Hepatocyte (in vitro differentiated cells): ENCODE measurements around the gene CCL2. TPM values are rescaled to one million over a fixed set of nuclear protein-coding genes. Genes with fewer than 3 reads are reported as not detected.

ENCODE experiments used
- DNase-seq: peaks from one replicate; pipeline ENCODE4 v3.0.0-alpha.2; 2016; ENCODE audit warnings: low spot score
- H2AFZ ChIP-seq: fragments of 200-600 bp; sonication (generic); 2 replicates; pipeline ENCODE4 v1.6.0; 2016; ENCODE audit warnings: antibody characterized with exemption, mild to moderate bottlenecking
- H3K27ac ChIP-seq: fragments of 200-600 bp; sonication (generic); 2 replicates; pipeline ENCODE4 v1.5.1; 2016; ENCODE audit warnings: mild to moderate bottlenecking
- H3K27me3 ChIP-seq: fragments of 200-600 bp; sonication (generic); 2 replicates; pipeline ENCODE4 v1.6.1; 2016
- H3K36me3 ChIP-seq: fragments of 200-600 bp; sonication (generic); replicated peaks from 2 replicates; pipeline ENCODE4 v1.5.1; 2016; ENCODE audit warnings: low read depth; ENCODE audit not compliant: insufficient read depth
- H3K4me1 ChIP-seq: fragments of 200-600 bp; sonication (generic); 2 replicates; pipeline ENCODE4 v1.5.1; 2016; ENCODE audit warnings: mild to moderate bottlenecking, moderate library complexity; ENCODE audit not compliant: insufficient read depth
- H3K4me2 ChIP-seq: fragments of 200-600 bp; sonication (generic); 2 replicates; pipeline ENCODE4 v1.6.0; 2016
- H3K4me3 ChIP-seq: fragments of 200-600 bp; sonication (generic); 2 replicates; pipeline ENCODE4 v1.5.1; 2016; ENCODE audit warnings: mild to moderate bottlenecking
- H3K79me2 ChIP-seq: fragments of 200-600 bp; sonication (generic); 2 replicates; pipeline ENCODE4 v1.6.0; 2017; ENCODE audit warnings: mild to moderate bottlenecking
- H3K9me2 ChIP-seq: fragments of 200-600 bp; sonication (generic); replicated peaks from 2 replicates; pipeline ENCODE4 v1.6.0; 2017; ENCODE audit warnings: mild to moderate bottlenecking; ENCODE audit not compliant: insufficient read depth
- H3K9me3 ChIP-seq: fragments of 200-600 bp; sonication (generic); 2 replicates; pipeline ENCODE4 v1.5.1; 2016; ENCODE audit warnings: low read depth, mild to moderate bottlenecking
- H4K20me1 ChIP-seq: fragments of 200-600 bp; sonication (generic); 2 replicates; pipeline ENCODE4 v1.6.0; 2016; ENCODE audit warnings: mild to moderate bottlenecking; ENCODE audit not compliant: insufficient read depth, poor library complexity, severe bottlenecking
- EZH2 ChIP-seq: fragments of 200-600 bp; sonication (generic); IDR thresholded peaks from 2 replicates; pipeline ENCODE4 v1.6.1; 2016; ENCODE audit warnings: antibody characterized with exemption, mild to moderate bottlenecking, borderline replicate concordance
- EZH2phosphoT487 ChIP-seq: fragments of 200-600 bp; sonication (generic); IDR thresholded peaks from one replicate; pipeline ENCODE4 v1.6.1; 2018; ENCODE audit warnings: antibody characterized with exemption, mild to moderate bottlenecking, low read depth, moderate library complexity; ENCODE audit not compliant: unreplicated experiment, severe bottlenecking
- WGBS: methylation state at CpG from one replicate; pipeline ENCODE4 v1.1.6; 2016; ENCODE audit warnings: low lambda C conversion rate; ENCODE audit errors: missing lambda C conversion rate; 5-methylcytosine and 5-hydroxymethylcytosine counted together
- polyA plus RNA-seq: library from polyadenylated mRNA; unstranded; fragments of >200 nt; fragmentation: Nextera tagmentation; extraction: Ambion mirVana; gene quantifications from 2 replicates; pipeline ENCODE4 v1.2.1, GENCODE V29; 2016
- total RNA-seq: library from RNA; depleted of rRNA; stranded (reverse); fragments of >200 nt; gene quantifications from 2 replicates; pipeline ENCODE4 v1.2.3, GENCODE V29; 2014
- TF ChIP-seq, protein P1 (sequence below): fragments of 200-600 bp; sonication (generic); IDR thresholded peaks from 2 replicates; pipeline ENCODE4 v1.5.1; 2016; ENCODE audit warnings: antibody characterized with exemption, mild to moderate bottlenecking; ENCODE audit not compliant: poor library complexity

The CCL2 gene
- total and polyA plus RNA-seq, 2 experiments from 2014 or later: 27.4 to 54.0 TPM

DNA sequence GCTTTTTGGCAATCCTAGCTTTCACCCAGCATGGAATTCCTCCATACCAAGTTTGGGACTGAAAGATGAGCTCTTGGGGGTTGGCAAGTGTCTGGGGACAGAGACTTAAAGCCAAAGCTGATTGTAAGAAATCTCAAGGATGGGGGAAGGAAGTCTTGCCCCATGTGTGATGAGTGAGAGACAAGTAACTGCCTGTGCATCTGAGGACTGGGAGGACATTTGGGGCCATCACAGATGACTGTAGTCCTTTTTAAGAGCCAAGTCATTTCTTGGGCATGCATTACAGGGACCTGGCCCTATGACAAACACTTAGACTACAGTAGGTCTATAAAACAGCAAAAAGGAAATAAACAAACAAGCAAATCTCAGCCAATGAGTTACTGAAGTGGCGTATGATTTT, 36.3 kb upstream of the CCL2 start:
- Histone ChIP-seq H3K4me1 (no peaks in the 10 kb centered on the region), H3K4me3 (no peak overlapping the region), H2AFZ (no peak overlapping the region), H3K36me3 (no peaks in the 10 kb centered on the region), H4K20me1 (no peaks in the 10 kb centered on the region), H3K9me3 (no peaks in the 10 kb centered on the region), H3K9me2 (no peaks in the 10 kb centered on the region), H3K27ac (no peak overlapping the region), H3K4me2 (no peak overlapping the region), H3K79me2 (no peaks in the 10 kb centered on the region), H3K27me3 (peaks cover 3% of the 10 kb centered on the region)
- 100% methylated on average over 1 of the region's 1 CpG for WGBS
- no peak for TF ChIP-seq EZH2phosphoT487
- TF ChIP-seq, protein P1, sequence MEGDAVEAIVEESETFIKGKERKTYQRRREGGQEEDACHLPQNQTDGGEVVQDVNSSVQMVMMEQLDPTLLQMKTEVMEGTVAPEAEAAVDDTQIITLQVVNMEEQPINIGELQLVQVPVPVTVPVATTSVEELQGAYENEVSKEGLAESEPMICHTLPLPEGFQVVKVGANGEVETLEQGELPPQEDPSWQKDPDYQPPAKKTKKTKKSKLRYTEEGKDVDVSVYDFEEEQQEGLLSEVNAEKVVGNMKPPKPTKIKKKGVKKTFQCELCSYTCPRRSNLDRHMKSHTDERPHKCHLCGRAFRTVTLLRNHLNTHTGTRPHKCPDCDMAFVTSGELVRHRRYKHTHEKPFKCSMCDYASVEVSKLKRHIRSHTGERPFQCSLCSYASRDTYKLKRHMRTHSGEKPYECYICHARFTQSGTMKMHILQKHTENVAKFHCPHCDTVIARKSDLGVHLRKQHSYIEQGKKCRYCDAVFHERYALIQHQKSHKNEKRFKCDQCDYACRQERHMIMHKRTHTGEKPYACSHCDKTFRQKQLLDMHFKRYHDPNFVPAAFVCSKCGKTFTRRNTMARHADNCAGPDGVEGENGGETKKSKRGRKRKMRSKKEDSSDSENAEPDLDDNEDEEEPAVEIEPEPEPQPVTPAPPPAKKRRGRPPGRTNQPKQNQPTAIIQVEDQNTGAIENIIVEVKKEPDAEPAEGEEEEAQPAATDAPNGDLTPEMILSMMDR: no peak
- no peak for TF ChIP-seq EZH2
- DNase-seq: no peak

DNA sequence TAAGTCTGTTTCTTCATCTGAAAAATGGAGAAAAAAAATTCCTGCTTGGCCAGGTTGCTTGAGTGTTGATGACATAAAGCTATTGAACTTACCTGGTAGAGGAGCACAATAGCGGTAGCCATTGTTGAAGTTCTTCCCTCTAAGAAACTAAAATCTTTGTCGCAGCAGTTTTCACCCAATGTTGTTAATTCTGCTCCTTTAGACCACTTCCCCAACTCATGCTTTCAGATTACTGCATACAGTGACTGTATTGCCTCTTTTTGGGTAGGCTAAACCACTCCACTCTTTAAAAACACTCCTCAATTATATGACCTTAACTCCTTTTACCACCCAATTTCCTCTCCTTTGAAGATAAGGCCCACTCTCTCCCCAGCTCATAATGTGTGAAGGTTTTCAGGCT, 35.7 kb upstream of the CCL2 start:
- no peaks in the 10 kb centered on the region for H4K20me1 ChIP-seq
- H3K4me3 ChIP-seq: no peak overlapping the region
- H3K79me2 ChIP-seq: no peaks in the 10 kb centered on the region
- no peaks in the 10 kb centered on the region for H3K36me3 ChIP-seq
- WGBS: 91% methylated on average over 2 of the region's 2 CpGs
- peaks cover 3% of the 10 kb centered on the region for H3K27me3 ChIP-seq
- H3K27ac ChIP-seq: no peak overlapping the region
- no peak overlapping the region for H2AFZ ChIP-seq
- DNase-seq: no peak
- TF ChIP-seq EZH2phosphoT487: no peak
- no peak for TF ChIP-seq EZH2
- TF ChIP-seq, protein P1: no peak
- no peak overlapping the region for H3K4me2 ChIP-seq
- H3K9me2 ChIP-seq: no peaks in the 10 kb centered on the region
- H3K4me1 ChIP-seq: no peaks in the 10 kb centered on the region
- H3K9me3 ChIP-seq: no peaks in the 10 kb centered on the region

DNA sequence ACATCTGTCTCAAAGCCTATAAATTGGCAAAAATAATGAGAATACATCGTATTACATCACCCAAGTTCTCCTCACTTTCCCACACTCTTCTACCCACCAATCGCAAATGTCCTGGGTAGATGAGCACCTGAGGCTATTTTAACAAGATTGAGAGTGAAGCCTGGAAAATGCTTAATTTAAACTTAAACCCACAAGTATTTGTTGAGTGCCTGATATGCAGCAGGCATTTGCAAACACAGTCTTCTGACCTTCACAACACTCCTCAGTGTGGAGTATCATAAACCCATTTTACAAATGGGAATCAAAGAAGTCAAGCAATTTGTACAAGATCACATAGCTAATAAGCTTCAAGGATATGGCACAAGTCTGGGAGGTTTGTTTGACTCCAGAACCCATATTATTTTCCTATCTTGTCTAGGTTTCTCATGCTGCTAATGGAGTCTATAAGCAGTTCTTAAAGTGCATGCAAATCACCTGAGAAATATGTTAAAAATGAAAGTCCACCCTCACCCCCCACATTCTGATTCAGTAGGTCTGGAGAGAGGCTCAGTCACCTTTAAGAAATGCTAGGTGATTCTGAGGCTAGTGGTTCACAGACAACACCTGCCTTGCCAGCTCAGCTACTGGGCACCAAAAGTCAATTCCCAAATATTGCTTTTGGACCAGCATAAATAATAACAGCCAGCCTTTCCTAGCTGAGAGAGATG, 34.9 kb upstream of the CCL2 start:
- TF ChIP-seq EZH2phosphoT487: no peak
- no peak for TF ChIP-seq EZH2
- TF ChIP-seq, protein P1: no peak
- WGBS: 92% methylated on average over 2 of the region's 2 CpGs
- no peak overlapping the region for H3K4me2 ChIP-seq
- no peak overlapping the region for H3K27ac ChIP-seq
- H3K4me1 ChIP-seq: no peaks in the 10 kb centered on the region
- no peak overlapping the region for H3K4me3 ChIP-seq
- H3K36me3 ChIP-seq: no peaks in the 10 kb centered on the region
- DNase-seq: no peak
- H4K20me1 ChIP-seq: no peaks in the 10 kb centered on the region
- H3K9me2 ChIP-seq: no peaks in the 10 kb centered on the region
- no peak overlapping the region for H2AFZ ChIP-seq
- H3K79me2 ChIP-seq: no peaks in the 10 kb centered on the region
- H3K27me3 ChIP-seq: peaks cover 3% of the 10 kb centered on the region
- H3K9me3 ChIP-seq: no peaks in the 10 kb centered on the region
